ENCODE measurements around the gene TFAP2E. TPM values are rescaled to one million over a fixed set of nuclear protein-coding genes. Genes with fewer than 3 reads are reported as not detected.

The TFAP2E gene
- total RNA-seq, 1 experiment from 2014 or later, result 6.1 TPM

- Histone ChIP-seq H3K79me2 (ENCODE audit: insufficient read depth, low read length) (peaks cover 5% of the 10 kb centered on the region; the same call in 1 of the 2 replicates), H3K9ac (ENCODE audit: low read length) (no peak overlapping the region), H3K27me3 (ENCODE audit: insufficient read depth, low read length) (no peaks in the 10 kb centered on the region), H3K4me2 (ENCODE audit: low read length) (no peak overlapping the region), H4K20me1 (ENCODE audit: insufficient read depth) (no peaks in the 10 kb centered on the region), H3K4me1 (ENCODE audit: control insufficient read depth in 1 of 2, insufficient read depth in 2 of 2, low read length in 2 of 2) (no peaks in the 10 kb centered on the region), H3K36me3 (ENCODE audit: control insufficient read depth in 1 of 2, insufficient read depth in 2 of 2, low read length in 2 of 2) (peaks cover 2 to 11% of the 10 kb centered on the region in 2 experiments; a peak in 1 of 4 replicates), H2AFZ (ENCODE audit: low read depth, low read length, poor library complexity, severe bottlenecking) (no peak overlapping the region), H3K9me3 (ENCODE audit: control insufficient read depth in 1 of 2, insufficient read depth in 1 of 2, low read depth in 1 of 2, low read length in 2 of 2) (peaks cover 11 to 16% of the 10 kb centered on the region in 2 experiments; a peak in 3 of 4 replicates), H3K4me3 (replicated peaks in 1 of 2; ENCODE audit: low read depth in 1 of 2, low read length in 2 of 2) (no peak overlapping the region), H3K27ac (ENCODE audit: low read depth, low read length) (no peak overlapping the region), H3K9me2 (ENCODE audit: insufficient read depth) (no peaks in the 10 kb centered on the region)
- no TSS peak for BruUV-seq (replicated peaks)
- intact Hi-C loops (cut with micrococcal nuclease), result no loop called here
- ChIA-PET RAD21 (ENCODE audit: low non-redundant PET in 1 of 2, low total read pairs in 2 of 2, uncharacterized antibody in 2 of 2, unreplicated experiment in 2 of 2) (no interaction called here), CTCF (interaction anchor here (1.0 kb wide), 1 partner anchor 182 kb away, joined by 3 read pairs; no protein-coding TSS in a partner anchor), POLR2A (no interaction called here)
- no peak for TF ChIP-seq JUND (IDR thresholded peaks at IDR 0.05)
- TF ChIP-seq POLR2AphosphoS5 (IDR thresholded peaks at IDR 0.05; ENCODE audit: low read depth, low read length), result no peak
- no peak for TF ChIP-seq POLR2A (IDR thresholded peaks at IDR 0.05; ENCODE audit: borderline replicate concordance, extremely low read depth, insufficient read depth, insufficient read length)
- TF ChIP-seq REST (IDR thresholded peaks at IDR 0.05; ENCODE audit: low read depth), result no peak
- no peak for TF ChIP-seq ELF1 (IDR thresholded peaks at IDR 0.05; ENCODE audit: borderline replicate concordance, low read depth)
- no peak for ATAC-seq
- no peak for DNase-seq (ENCODE audit: low read depth, low spot score)
These were observed 39.5 kb upstream of the TFAP2E start for GRCh38 chr1:35533586-35533985.

- no peaks in the 10 kb centered on the region for H3K27me3 ChIP-seq (ENCODE audit: insufficient read depth, low read length)
- ChIA-PET POLR2A (no interaction called here), RAD21 (ENCODE audit: low non-redundant PET in 1 of 2, low total read pairs in 2 of 2, uncharacterized antibody in 2 of 2, unreplicated experiment in 2 of 2) (interaction anchor here in 1 of 2 experiments (0.7 kb wide), 1 partner anchor 249 kb away, joined by 3 read pairs; no protein-coding TSS in a partner anchor), CTCF (no interaction called here)
- H3K36me3 ChIP-seq (ENCODE audit: control insufficient read depth in 1 of 2, insufficient read depth in 2 of 2, low read length in 2 of 2), result peaks cover 2 to 11% of the 10 kb centered on the region in 2 experiments; a peak in 2 of 4 replicates
- H3K79me2 ChIP-seq (ENCODE audit: insufficient read depth, low read length), result peaks cover 5% of the 10 kb centered on the region; the same call in 1 of the 2 replicates
- no peaks in the 10 kb centered on the region for H3K4me1 ChIP-seq (ENCODE audit: control insufficient read depth in 1 of 2, insufficient read depth in 2 of 2, low read length in 2 of 2)
- intact Hi-C loops (cut with micrococcal nuclease), result no loop called here
- H3K4me2 ChIP-seq (ENCODE audit: low read length), result no peak overlapping the region
- no peak overlapping the region for H2AFZ ChIP-seq (ENCODE audit: low read depth, low read length, poor library complexity, severe bottlenecking)
- no TSS peak for BruUV-seq (replicated peaks)
- DNase-seq (ENCODE audit: low read depth, low spot score), result no peak
- ATAC-seq, result no peak
- H3K9me2 ChIP-seq (ENCODE audit: insufficient read depth), result no peaks in the 10 kb centered on the region
- H3K4me3 ChIP-seq (replicated peaks in 1 of 2; ENCODE audit: low read depth in 1 of 2, low read length in 2 of 2), result no peak overlapping the region
- H4K20me1 ChIP-seq (ENCODE audit: insufficient read depth), result no peaks in the 10 kb centered on the region
- peaks cover 7% of the 10 kb centered on the region in 2 experiments; a peak in 1 of 4 replicates for H3K9me3 ChIP-seq (ENCODE audit: control insufficient read depth in 1 of 2, insufficient read depth in 1 of 2, low read depth in 1 of 2, low read length in 2 of 2)
- no peak overlapping the region for H3K9ac ChIP-seq (ENCODE audit: low read length)
- no peak overlapping the region for H3K27ac ChIP-seq (ENCODE audit: low read depth, low read length)
- TF ChIP-seq REST (IDR thresholded peaks at IDR 0.05; ENCODE audit: low read depth), result no peak
- no peak for TF ChIP-seq POLR2AphosphoS5 (IDR thresholded peaks at IDR 0.05; ENCODE audit: low read depth, low read length)
- TF ChIP-seq CBX3 (IDR thresholded peaks at IDR 0.05; ENCODE audit: low read depth), result no peak
- TF ChIP-seq ZNF274 (IDR thresholded peaks at IDR 0.05; ENCODE audit: low read depth, low read length), result no peak
- TF ChIP-seq EZH2 (IDR thresholded peaks at IDR 0.05), result no peak
- TF ChIP-seq ATF3 (IDR thresholded peaks at IDR 0.05), result no peak
- no peak for TF ChIP-seq RAD21 (IDR thresholded peaks at IDR 0.05; ENCODE audit: low read depth)
- TF ChIP-seq ZFX (IDR thresholded peaks at IDR 0.05), result no peak
- TF ChIP-seq TCF7L2 (IDR thresholded peaks at IDR 0.05; ENCODE audit: borderline replicate concordance, extremely low read depth, insufficient read depth, insufficient read length), result no peak
- no peak for TF ChIP-seq ELF1 (IDR thresholded peaks at IDR 0.05; ENCODE audit: borderline replicate concordance, low read depth)
- no peak for TF ChIP-seq SRF (IDR thresholded peaks at IDR 0.05; ENCODE audit: low read depth)
- TF ChIP-seq SP1 (IDR thresholded peaks at IDR 0.05; ENCODE audit: low read depth), result no peak
- no peak for TF ChIP-seq JUND (IDR thresholded peaks at IDR 0.05)
These were observed 37.9 kb upstream of the TFAP2E start for GRCh38 chr1:35535243-35535642.

All from HCT116 (cell line).